Measurements from ENCODE around the gene C12orf54. TPM values are rescaled to one million over a fixed set of nuclear protein-coding genes. Genes with fewer than 3 reads are reported as not detected.
A peak's percentile ranks its signal among the peaks of the same experiment; 100 is the strongest.
"Not testable (repeated sequence)": the region's sequence is repeated elsewhere in the genome, so short reads cannot be mapped to it uniquely, and the experiment has no call there.

The C12orf54 gene
- polyA plus RNA-seq, 4 donors = 0.07 TPM; not detected in 3

GRCh38 chr12:48514728-48515127 is 32.4 kb downstream of the C12orf54 start:
- DNase-seq (no peak), FAIRE-seq (no peak)
- Histone ChIP-seq H3K4me3 (ENCODE audit: low read depth in 1 of 3, low read length in 3 of 3) (no peak overlapping the region), H3K36me3 (ENCODE audit: control insufficient read depth in 3 of 3, insufficient read depth in 2 of 3, low read depth in 1 of 3, low read length in 3 of 3) (no peaks in the 10 kb centered on the region), H3K4me1 (ENCODE audit: control insufficient read depth in 3 of 3, insufficient read depth in 2 of 3, low read depth in 1 of 3, low read length in 2 of 3) (no peaks in the 10 kb centered on the region), H3K9me3 (ENCODE audit: control insufficient read depth in 2 of 2, insufficient read depth in 1 of 2, low read depth in 1 of 2, low read length in 1 of 2) (peaks cover 0 to 9% of the 10 kb centered on the region in 2 donors), H3K27ac (ENCODE audit: low read depth in 1 of 3, low read length in 2 of 3) (no peak overlapping the region), H3K27me3 (ENCODE audit: control insufficient read depth in 3 of 3, insufficient read depth in 3 of 3, low read length in 3 of 3) (no peaks in the 10 kb centered on the region)
- 82 to 96% (median 85%) methylated on average over 1 of the region's 1 CpG for WGBS, 3 donors

GRCh38 chr12:48520381-48520780 is 38.1 kb downstream of the C12orf54 start:
- WGBS, 3 donors = 86 to 92% (median 91%) methylated on average over 20 to 24 of the region's 24 CpGs
- FAIRE-seq = not testable (repeated sequence)

GRCh38 chr12:48525332-48525731 is 43.0 kb downstream of the C12orf54 start, which contains the start of gene OR8S1:
Gene OR8S1, plus strand, starts transcription at chr12:48525632. Its CDS starts 0 bp downstream, at chr12:48525632.
- WGBS, 3 donors = 82 to 87% (median 86%) methylated on average over 5 of the region's 5 CpGs
- no peak for FAIRE-seq

More at GRCh38 chr12:48520381-48520780, 38.1 kb downstream of the C12orf54 start:
- not testable (repeated sequence) for H3K27me3 ChIP-seq (ENCODE audit: control insufficient read depth in 3 of 3, insufficient read depth in 3 of 3, low read length in 3 of 3); H3K36me3 ChIP-seq (ENCODE audit: control insufficient read depth in 3 of 3, insufficient read depth in 2 of 3, low read depth in 1 of 3, low read length in 3 of 3); H3K4me3 ChIP-seq (ENCODE audit: low read depth in 1 of 3, low read length in 3 of 3); H3K4me1 ChIP-seq (ENCODE audit: control insufficient read depth in 3 of 3, insufficient read depth in 2 of 3, low read depth in 1 of 3, low read length in 2 of 3); H3K27ac ChIP-seq (ENCODE audit: low read depth in 1 of 3, low read length in 2 of 3); H3K9me3 ChIP-seq (ENCODE audit: control insufficient read depth in 2 of 2, insufficient read depth in 1 of 2, low read depth in 1 of 2, low read length in 1 of 2); DNase-seq

GRCh38 chr12:48527891-48528670 is 45.8 kb downstream of the C12orf54 start:
- no peak for FAIRE-seq

More at GRCh38 chr12:48525332-48525731, 43.0 kb downstream of the C12orf54 start, which contains the start of gene OR8S1:
- Histone ChIP-seq H3K27ac (ENCODE audit: low read depth in 1 of 3, low read length in 2 of 3) (no peak within 1 kb of the TSS), H3K9me3 (ENCODE audit: control insufficient read depth in 2 of 2, insufficient read depth in 1 of 2, low read depth in 1 of 2, low read length in 1 of 2) (no peaks in the 10 kb centered on the region), H3K4me3 (ENCODE audit: low read depth in 1 of 3, low read length in 3 of 3) (no peak within 1 kb of the TSS), H3K36me3 (ENCODE audit: control insufficient read depth in 3 of 3, insufficient read depth in 2 of 3, low read depth in 1 of 3, low read length in 3 of 3) (no peaks in the 10 kb centered on the region), H3K27me3 (ENCODE audit: control insufficient read depth in 3 of 3, insufficient read depth in 3 of 3, low read length in 3 of 3) (no peaks in the 10 kb centered on the region), H3K4me1 (ENCODE audit: control insufficient read depth in 3 of 3, insufficient read depth in 2 of 3, low read depth in 1 of 3, low read length in 2 of 3) (no peaks in the 10 kb centered on the region)
- no peak for DNase-seq

GRCh38 chr12:48532601-48533000 is 50.3 kb downstream of the C12orf54 start:
- no peaks in the 10 kb centered on the region for H3K36me3 ChIP-seq (ENCODE audit: control insufficient read depth in 3 of 3, insufficient read depth in 2 of 3, low read depth in 1 of 3, low read length in 3 of 3)
- no peak for FAIRE-seq
- DNase-seq = no peak

More at GRCh38 chr12:48527891-48528670, 45.8 kb downstream of the C12orf54 start:
- Histone ChIP-seq H3K27ac (ENCODE audit: low read depth in 1 of 3, low read length in 2 of 3) (no peak overlapping the region), H3K27me3 (ENCODE audit: control insufficient read depth in 3 of 3, insufficient read depth in 3 of 3, low read length in 3 of 3) (no peaks in the 10 kb centered on the region), H3K9me3 (ENCODE audit: control insufficient read depth in 2 of 2, insufficient read depth in 1 of 2, low read depth in 1 of 2, low read length in 1 of 2) (no peaks in the 10 kb centered on the region), H3K4me1 (ENCODE audit: control insufficient read depth in 3 of 3, insufficient read depth in 2 of 3, low read depth in 1 of 3, low read length in 2 of 3) (no peaks in the 10 kb centered on the region), H3K36me3 (ENCODE audit: control insufficient read depth in 3 of 3, insufficient read depth in 2 of 3, low read depth in 1 of 3, low read length in 3 of 3) (no peaks in the 10 kb centered on the region), H3K4me3 (ENCODE audit: low read depth in 1 of 3, low read length in 3 of 3) (no peak overlapping the region)
- WGBS, 3 donors = 90 to 93% (median 91%) methylated on average over 41 to 44 of the region's 44 CpGs
- DNase-seq = no peak

GRCh38 chr12:48536602-48537001 is 54.3 kb downstream of the C12orf54 start:
- H3K4me1 ChIP-seq (ENCODE audit: control insufficient read depth in 3 of 3, insufficient read depth in 2 of 3, low read depth in 1 of 3, low read length in 2 of 3) = no peaks in the 10 kb centered on the region
- DNase-seq (no peak), FAIRE-seq (no peak)
- no peak overlapping the region for H3K4me3 ChIP-seq (ENCODE audit: low read depth in 1 of 3, low read length in 3 of 3)
- H3K36me3 ChIP-seq (ENCODE audit: control insufficient read depth in 3 of 3, insufficient read depth in 2 of 3, low read depth in 1 of 3, low read length in 3 of 3) = no peaks in the 10 kb centered on the region
- H3K9me3 ChIP-seq (ENCODE audit: control insufficient read depth in 2 of 2, insufficient read depth in 1 of 2, low read depth in 1 of 2, low read length in 1 of 2) = no peaks in the 10 kb centered on the region
- WGBS, 3 donors = 81 to 88% (median 85%) methylated on average over 1 of the region's 1 CpG
- no peaks in the 10 kb centered on the region for H3K27me3 ChIP-seq (ENCODE audit: control insufficient read depth in 3 of 3, insufficient read depth in 3 of 3, low read length in 3 of 3)
- H3K27ac ChIP-seq (ENCODE audit: low read depth in 1 of 3, low read length in 2 of 3) = no peak overlapping the region

More at GRCh38 chr12:48532601-48533000, 50.3 kb downstream of the C12orf54 start:
- H3K9me3 ChIP-seq (ENCODE audit: control insufficient read depth in 2 of 2, insufficient read depth in 1 of 2, low read depth in 1 of 2, low read length in 1 of 2) = no peaks in the 10 kb centered on the region
- H3K27ac ChIP-seq (ENCODE audit: low read depth in 1 of 3, low read length in 2 of 3) = no peak overlapping the region
- H3K4me1 ChIP-seq (ENCODE audit: control insufficient read depth in 3 of 3, insufficient read depth in 2 of 3, low read depth in 1 of 3, low read length in 2 of 3) = no peaks in the 10 kb centered on the region
- H3K4me3 ChIP-seq (ENCODE audit: low read depth in 1 of 3, low read length in 3 of 3) = no peak overlapping the region
- H3K27me3 ChIP-seq (ENCODE audit: control insufficient read depth in 3 of 3, insufficient read depth in 3 of 3, low read length in 3 of 3) = no peaks in the 10 kb centered on the region

- H3K9me3 ChIP-seq (ENCODE audit: control insufficient read depth in 2 of 2, insufficient read depth in 1 of 2, low read depth in 1 of 2, low read length in 1 of 2) = no peaks in the 10 kb centered on the region
- FAIRE-seq (no peak), DNase-seq (peak; percentile 44 to 47)
- WGBS, 3 donors = 51 to 62% (median 51%) methylated on average over 8 of the region's 8 CpGs
- peaks cover 0 to 3% (median 3%) of the 10 kb centered on the region in 3 donors for H3K27me3 ChIP-seq (ENCODE audit: control insufficient read depth in 3 of 3, insufficient read depth in 3 of 3, low read length in 3 of 3)
- H3K27ac ChIP-seq (ENCODE audit: low read depth in 1 of 3, low read length in 2 of 3) = no peak overlapping the region
- no peak overlapping the region for H3K4me3 ChIP-seq (ENCODE audit: low read depth in 1 of 3, low read length in 3 of 3)
- no peaks in the 10 kb centered on the region for H3K4me1 ChIP-seq (ENCODE audit: control insufficient read depth in 3 of 3, insufficient read depth in 2 of 3, low read depth in 1 of 3, low read length in 2 of 3)
- no peaks in the 10 kb centered on the region for H3K36me3 ChIP-seq (ENCODE audit: control insufficient read depth in 3 of 3, insufficient read depth in 2 of 3, low read depth in 1 of 3, low read length in 3 of 3)
Measured at GRCh38 chr12:48542300-48542928, 60.1 kb downstream of the C12orf54 start.

- no peak overlapping the region for H3K27ac ChIP-seq (ENCODE audit: low read depth in 1 of 3, low read length in 2 of 3)
- no peaks in the 10 kb centered on the region for H3K36me3 ChIP-seq (ENCODE audit: control insufficient read depth in 3 of 3, insufficient read depth in 2 of 3, low read depth in 1 of 3, low read length in 3 of 3)
- DNase-seq (no peak), FAIRE-seq (no peak)
- H3K27me3 ChIP-seq (ENCODE audit: control insufficient read depth in 3 of 3, insufficient read depth in 3 of 3, low read length in 3 of 3) = peaks cover 0 to 3% (median 3%) of the 10 kb centered on the region in 3 donors
- no peaks in the 10 kb centered on the region for H3K4me1 ChIP-seq (ENCODE audit: control insufficient read depth in 3 of 3, insufficient read depth in 2 of 3, low read depth in 1 of 3, low read length in 2 of 3)
- no peaks in the 10 kb centered on the region for H3K9me3 ChIP-seq (ENCODE audit: control insufficient read depth in 2 of 2, insufficient read depth in 1 of 2, low read depth in 1 of 2, low read length in 1 of 2)
- H3K4me3 ChIP-seq (ENCODE audit: low read depth in 1 of 3, low read length in 3 of 3) = no peak overlapping the region
- 50 to 59% (median 52%) methylated on average over 4 of the region's 4 CpGs for WGBS, 3 donors
Measured at GRCh38 chr12:48545833-48546469, 63.7 kb downstream of the C12orf54 start.

Measured in small intestine (tissue), 7 donors.